Muscle of back (tissue), 11 donors: ENCODE measurements around the gene AKT3. TPM values are rescaled to one million over a fixed set of nuclear protein-coding genes. Genes with fewer than 3 reads are reported as not detected.

Experiments used
- DNase-seq, 3 donors: peaks; one replicate each; pipeline versions ENCODE4 v3.0.0 to v3.0.0-alpha.2; 2013
- polyA plus RNA-seq, 10 donors: library from polyadenylated mRNA; unstranded; fragments of 120-200 nt; gene quantifications; one replicate each; pipeline ENCODE4 v1.2.1, GENCODE V29; 2013; ENCODE audit not compliant: insufficient read length in 10 of 10

AKT3 gene
- polyA plus RNA-seq, 10 donors = 18.3 to 26.9 (median 23.2) TPM

- DNase-seq = no peak
Measured at GRCh38 chr1:243508943-243509342, 341.1 kb downstream of the AKT3 start.

- peak in 1 of 3 donors; percentile 18 for DNase-seq
Measured at GRCh38 chr1:243508303-243508713, 341.7 kb downstream of the AKT3 start.

- no peak for DNase-seq
Measured at GRCh38 chr1:243507672-243508302, 342.3 kb downstream of the AKT3 start.

- peak in 1 of 3 donors; percentile 34 for DNase-seq
Measured at GRCh38 chr1:243507001-243507671, 342.9 kb downstream of the AKT3 start.

- DNase-seq = no peak
Measured at GRCh38 chr1:243505986-243506689, 343.9 kb downstream of the AKT3 start.

- DNase-seq = no peak
Measured at GRCh38 chr1:243503155-243503554, 346.9 kb downstream of the AKT3 start.

- peak in 1 of 3 donors; percentile 58 for DNase-seq
Measured at GRCh38 chr1:243501002-243501401, 349.0 kb downstream of the AKT3 start.

- DNase-seq = no peak
Measured at GRCh38 chr1:243500512-243500911, 349.5 kb downstream of the AKT3 start.

GRCh38 chr1:243499711-243500110 is 350.3 kb downstream of the AKT3 start:
- DNase-seq = no peak

GRCh38 chr1:243499248-243499647 is 350.8 kb downstream of the AKT3 start:
- DNase-seq = no peak

- no peak for DNase-seq
Measured at GRCh38 chr1:243497939-243498681, 351.9 kb downstream of the AKT3 start.

GRCh38 chr1:243496806-243497205 is 353.2 kb downstream of the AKT3 start:
- no peak for DNase-seq

GRCh38 chr1:243496187-243496646 is 353.8 kb downstream of the AKT3 start:
- DNase-seq = no peak

GRCh38 chr1:243495442-243496186 is 354.4 kb downstream of the AKT3 start:
- no peak for DNase-seq

- no peak for DNase-seq
Measured at GRCh38 chr1:243494741-243495431, 355.2 kb downstream of the AKT3 start.

- DNase-seq = no peak
Measured at GRCh38 chr1:243493156-243494129, 356.6 kb downstream of the AKT3 start.

- DNase-seq = no peak
Measured at GRCh38 chr1:243490748-243491686, 359.0 kb downstream of the AKT3 start.
